Inflammatory macrophage treated with lipopolysaccharide for 1 hour (primary cell): ENCODE results near the gene AADACL4.
A peak's percentile ranks its signal among the peaks of the same experiment; 100 is the strongest.

ENCODE experiments used
- DNase-seq, 2 donors: peaks; one replicate each; pipeline ENCODE4 v3.0.0-alpha.2; 2020 to 2022

Gene AADACL4

DNA sequence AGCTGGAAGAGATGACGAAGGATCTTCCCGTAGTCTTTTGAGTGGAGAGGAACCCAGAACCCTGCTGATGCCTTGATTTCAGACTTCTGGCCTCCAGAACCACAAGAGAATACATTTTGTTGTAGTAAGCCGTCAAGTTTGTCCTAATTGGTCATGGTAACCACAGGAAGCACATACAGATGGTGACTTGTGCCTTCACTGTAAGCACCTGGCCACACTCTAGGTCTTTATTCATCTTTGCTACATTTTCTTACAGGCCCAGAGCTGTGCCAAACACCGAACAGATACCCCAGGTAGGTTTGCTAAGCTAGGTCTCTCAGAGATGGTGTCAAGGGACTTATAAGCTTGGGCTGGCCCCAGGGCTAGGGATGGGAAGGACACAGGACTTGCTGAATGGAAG lies 30.7 kb upstream of the AADACL4 start:
- no peak for DNase-seq

DNA sequence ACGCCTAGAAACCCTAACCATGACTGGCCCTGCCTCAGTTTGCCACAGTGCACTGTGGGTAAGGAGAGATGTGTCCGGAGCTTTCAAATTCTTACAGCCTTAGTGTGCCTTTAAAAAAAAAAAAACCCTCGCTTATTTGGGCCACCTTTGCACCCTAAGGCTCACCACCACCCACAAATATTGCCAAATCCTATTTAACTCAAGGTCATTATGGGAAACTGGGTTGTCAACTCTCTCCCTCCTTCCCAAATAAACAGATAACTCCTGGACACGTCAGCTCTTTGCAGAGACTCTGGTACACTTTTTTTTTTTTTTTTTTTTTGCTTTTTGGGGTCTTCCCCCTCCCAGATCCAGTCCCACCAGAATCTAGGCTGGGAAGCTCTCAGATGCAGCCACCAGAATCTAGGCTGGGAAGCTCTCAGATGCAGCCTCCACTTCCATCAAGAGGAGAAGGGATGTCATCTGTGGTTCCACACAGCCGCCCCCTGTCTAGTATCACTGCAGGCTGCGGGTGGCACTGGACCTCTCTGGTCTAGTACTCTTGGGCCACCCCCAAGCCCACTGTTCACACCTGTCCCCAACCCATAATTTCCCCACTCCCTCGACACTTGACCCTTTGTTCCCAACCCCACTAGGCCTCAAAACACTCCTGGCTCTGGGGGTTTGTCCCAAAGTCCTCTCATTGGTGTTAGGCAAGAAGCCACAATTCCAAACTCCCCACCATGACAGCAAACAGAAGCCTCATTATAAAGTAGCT lies 29.3 kb upstream of the AADACL4 start:
- no peak for DNase-seq

GRCh38 chr1:12615159-12615864 lies 28.6 kb upstream of the AADACL4 start:
- peak; percentile 34 to 61 for DNase-seq

DNA sequence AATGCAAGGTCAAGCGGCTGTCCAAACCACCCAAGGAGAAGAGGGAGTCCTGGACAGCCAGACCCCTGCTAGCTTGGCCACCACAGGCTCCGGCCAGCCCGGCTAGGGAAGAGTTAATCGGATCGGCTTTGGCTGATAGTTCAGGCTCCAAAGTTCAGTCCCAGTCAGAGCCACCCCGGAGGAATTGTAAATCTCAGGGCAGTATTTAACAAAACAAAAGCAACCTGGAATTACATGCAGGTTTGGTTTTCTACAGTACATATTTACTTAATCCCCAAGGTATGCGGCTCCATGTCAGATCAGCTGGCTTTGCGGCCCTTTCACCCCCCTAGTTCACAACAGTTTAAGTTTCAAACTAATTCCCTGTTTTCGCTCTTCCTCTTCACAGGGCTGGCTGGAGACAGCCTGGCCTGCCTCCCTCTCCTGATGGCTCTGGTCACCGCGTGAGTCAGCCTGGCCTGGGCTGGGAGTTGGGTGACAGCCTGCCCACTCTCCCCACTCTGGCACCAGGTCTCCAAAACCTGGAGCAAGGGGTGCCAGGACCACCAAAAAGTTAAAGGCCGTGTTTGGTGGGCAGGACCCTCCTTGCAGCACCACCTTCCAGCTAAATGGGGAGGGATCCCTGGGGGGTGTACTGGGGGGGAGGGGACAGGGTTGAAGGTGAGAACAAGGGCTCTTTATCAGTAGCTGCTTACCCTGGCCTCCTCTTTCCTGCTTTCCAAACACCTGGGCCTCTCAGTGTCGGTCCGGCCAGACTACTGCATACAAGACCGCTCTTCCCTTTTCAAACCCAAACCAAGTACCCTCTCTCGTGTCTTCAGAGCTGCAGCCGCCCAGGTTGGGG lies 27.8 kb upstream of the AADACL4 start:
- peak; percentile 61 to 67 for DNase-seq

DNA sequence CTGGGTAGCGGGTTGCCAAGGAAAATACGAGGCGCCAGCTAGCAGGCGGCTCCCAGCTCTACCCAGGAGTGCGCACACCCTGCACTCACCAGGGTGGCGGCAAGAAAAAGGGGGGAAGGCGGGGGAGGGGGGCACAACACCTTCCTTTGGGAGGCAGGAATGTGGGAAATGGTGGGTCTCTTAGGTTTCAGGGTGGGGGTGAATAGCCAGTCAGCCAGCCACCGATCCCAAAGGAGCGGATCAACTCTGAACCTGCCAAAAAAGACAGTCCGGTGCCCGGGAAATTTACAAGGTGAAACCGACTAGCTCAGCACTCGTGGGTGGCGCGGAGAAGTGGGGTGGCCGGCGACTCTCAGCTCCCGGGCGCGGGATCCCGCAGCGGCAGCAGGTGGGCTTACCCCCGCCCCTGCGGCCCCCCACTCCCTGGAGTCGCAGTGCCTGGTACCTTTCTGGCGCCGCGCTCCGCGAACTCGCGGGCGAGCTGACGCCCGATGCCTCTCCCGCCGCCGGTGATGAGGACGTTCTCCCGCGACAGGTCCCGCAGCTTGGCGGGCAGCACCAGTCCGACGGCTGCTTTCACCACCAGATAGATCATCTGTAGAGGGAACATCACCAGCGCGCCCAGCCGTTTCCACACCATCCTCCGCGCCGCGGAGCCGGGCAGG lies 27.0 kb upstream of the AADACL4 start:
- DNase-seq, result peak in 1 of 2 donors; percentile 9

- DNase-seq, result peak in 1 of 2 donors; percentile 12
These were observed 26.4 kb upstream of the AADACL4 start for GRCh38 chr1:12617511-12617900.

GRCh38 chr1:12617901-12618660 lies 25.8 kb upstream of the AADACL4 start, which contains the start of gene DHRS3:
TSS of gene DHRS3 (minus strand) at chr1:12618210. CDS start at chr1:12617348, 862 bp downstream.
- peak; percentile 54 to 66 for DNase-seq

- no peak for DNase-seq
These were observed 25.3 kb upstream of the AADACL4 start for GRCh38 chr1:12618661-12618964.

GRCh38 chr1:12618965-12619791 lies 24.7 kb upstream of the AADACL4 start:
- DNase-seq, result peak; percentile 44 to 54

DNA sequence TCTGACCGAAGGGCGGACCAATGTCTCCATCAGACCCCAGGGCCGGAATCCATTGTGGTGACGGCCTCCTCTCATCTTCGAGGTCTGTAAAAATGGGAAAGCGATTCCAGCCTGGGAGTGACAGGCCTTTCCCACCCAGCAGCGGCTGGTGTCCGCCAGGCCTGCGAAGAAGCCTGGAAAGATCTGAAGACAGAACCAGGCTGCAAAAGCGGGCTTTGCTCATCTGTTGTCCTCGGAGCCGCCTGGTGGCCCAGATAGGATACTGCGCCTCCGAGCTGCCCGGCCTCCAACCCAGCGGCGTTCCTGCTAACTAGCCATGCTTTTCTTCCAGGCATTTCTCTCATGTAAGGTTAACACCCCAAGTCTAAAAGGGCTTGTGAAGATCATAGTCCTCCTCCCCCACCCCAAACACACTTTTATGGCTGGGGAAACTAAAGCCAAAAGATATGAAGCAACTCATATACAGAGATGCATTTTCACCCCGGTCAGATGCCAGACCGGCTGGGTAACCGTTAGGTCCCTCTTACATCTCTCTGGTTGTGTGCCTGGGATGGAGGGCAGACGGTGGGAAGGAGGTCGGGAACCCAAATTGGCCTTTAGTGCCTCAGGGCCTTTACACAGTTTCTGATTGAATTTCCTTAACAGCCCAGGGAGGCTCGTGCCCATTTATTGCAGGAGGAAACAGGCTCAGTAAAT lies 23.9 kb upstream of the AADACL4 start:
- DNase-seq, result peak; percentile 63 to 89

DNA sequence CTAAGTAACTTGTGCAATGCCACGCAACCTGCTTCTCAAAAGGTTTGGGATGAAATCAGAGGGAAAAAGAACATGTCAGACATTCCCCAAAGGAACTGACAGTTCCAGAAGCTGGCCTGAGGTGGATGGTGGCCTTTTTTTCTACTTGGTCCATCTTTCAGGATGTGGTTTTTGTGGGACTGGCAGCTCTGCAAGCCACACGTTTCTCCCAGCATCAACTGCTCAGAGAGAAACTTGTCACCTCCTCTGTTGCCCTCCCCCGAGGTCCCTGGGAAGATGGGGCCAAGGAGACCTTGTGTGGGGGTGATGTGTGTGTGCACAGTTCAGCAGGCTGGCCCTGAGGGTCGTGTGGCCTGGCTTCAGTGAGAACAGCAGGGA lies 23.4 kb upstream of the AADACL4 start:
- DNase-seq, result no peak

- no peak for DNase-seq
These were observed 23.0 kb upstream of the AADACL4 start for GRCh38 chr1:12620931-12621330.

GRCh38 chr1:12621346-12622335 lies 22.2 kb upstream of the AADACL4 start:
- no peak for DNase-seq

- DNase-seq, result no peak
These were observed 21.4 kb upstream of the AADACL4 start for GRCh38 chr1:12622506-12622905.

DNA sequence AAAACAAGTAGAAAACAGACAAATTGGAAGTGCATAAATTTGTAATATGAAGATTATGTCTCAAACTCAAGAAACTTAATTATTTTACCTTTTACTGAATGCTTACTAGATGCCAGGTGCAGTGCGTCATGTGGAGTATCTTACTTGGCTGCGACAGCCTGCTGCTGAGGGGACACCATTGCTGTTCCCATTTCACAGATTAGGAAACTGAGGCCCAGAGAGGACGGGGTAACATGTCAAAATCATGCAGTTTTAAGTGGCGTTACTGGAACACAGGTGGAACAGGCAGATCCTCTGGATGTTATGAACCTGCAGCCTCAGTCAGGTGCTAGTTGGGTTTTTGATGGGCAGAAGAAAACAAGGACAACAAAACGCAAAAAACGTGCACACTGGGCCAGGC lies 18.6 kb upstream of the AADACL4 start:
- no peak for DNase-seq

DNA sequence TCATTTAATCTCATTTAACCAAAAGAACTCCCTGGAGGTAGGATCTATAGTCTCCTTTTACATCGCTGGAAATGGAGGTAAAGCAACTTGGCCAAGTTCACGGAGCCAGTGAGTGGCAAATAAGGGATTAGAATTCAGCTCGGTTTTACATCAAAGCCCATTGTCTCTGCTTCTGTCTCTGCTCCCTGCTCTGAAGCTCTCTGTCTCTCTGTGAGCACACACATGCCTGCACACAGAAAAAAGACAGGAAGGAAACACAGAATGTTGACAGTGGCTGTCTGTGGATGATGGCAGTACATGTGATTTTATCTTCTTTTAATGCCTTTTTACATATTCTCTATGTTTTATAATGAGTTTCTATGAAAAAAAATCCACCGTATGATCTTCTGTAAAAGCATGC lies 17.0 kb upstream of the AADACL4 start:
- DNase-seq, result no peak

DNA sequence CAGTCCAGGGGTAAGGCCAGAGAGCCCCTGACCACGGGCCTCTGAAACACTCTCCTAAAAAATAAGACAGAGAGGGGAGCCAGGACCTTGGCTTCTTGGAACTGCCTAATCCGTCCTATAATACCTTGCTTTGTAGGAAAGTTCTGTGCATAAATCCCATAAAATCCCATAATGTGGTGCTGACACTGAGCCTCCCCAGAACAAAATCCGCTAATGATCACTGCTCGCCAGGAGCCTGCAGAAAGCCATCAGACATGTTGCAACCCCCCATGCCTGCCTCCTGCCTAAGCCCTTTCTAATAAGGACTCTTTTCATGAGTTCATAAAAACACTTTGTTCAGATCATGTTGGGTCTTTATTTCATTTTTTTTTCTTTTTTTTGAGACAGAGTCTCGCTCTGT lies 16.6 kb upstream of the AADACL4 start:
- DNase-seq, result no peak

- no peak for DNase-seq
These were observed 14.4 kb upstream of the AADACL4 start for GRCh38 chr1:12629511-12629956.
